ENCODE measurements around the gene WBP1L.
"Not testable (repeated sequence)": the region's sequence is repeated elsewhere in the genome, so short reads cannot be mapped to it uniquely, and the experiment has no call there.

The WBP1L gene

DNA sequence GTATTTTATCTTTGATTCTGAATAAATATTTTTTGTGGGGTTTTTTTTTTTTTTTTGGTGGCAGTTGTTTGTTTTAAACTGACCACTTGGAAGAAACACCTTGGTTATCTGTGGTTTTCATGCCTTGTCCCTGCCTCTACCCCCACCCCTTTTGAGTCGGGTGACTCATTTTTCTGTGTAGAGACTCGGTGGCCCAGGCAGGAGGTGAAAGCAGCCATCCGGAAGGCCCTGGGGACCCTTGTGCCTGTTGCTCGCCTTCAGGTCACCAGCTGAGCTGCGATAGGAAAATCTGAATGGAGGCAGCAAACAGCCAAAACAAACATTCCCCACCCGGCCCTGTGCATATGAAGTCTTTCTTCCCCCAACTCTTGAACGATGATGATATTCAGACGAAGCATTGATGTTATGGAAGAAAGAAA is 70.7 kb downstream of the WBP1L start:
- DNase-seq = peak; percentile 58

GRCh38 chr10:102814873-102815661 is 71.3 kb downstream of the WBP1L start:
- DNase-seq = peak; percentile 30

- DNase-seq = peak; percentile 30
Measured at GRCh38 chr10:102815790-102816549, 72.2 kb downstream of the WBP1L start.

- no peak for DNase-seq
Measured at GRCh38 chr10:102817175-102817574, 73.4 kb downstream of the WBP1L start.

DNA sequence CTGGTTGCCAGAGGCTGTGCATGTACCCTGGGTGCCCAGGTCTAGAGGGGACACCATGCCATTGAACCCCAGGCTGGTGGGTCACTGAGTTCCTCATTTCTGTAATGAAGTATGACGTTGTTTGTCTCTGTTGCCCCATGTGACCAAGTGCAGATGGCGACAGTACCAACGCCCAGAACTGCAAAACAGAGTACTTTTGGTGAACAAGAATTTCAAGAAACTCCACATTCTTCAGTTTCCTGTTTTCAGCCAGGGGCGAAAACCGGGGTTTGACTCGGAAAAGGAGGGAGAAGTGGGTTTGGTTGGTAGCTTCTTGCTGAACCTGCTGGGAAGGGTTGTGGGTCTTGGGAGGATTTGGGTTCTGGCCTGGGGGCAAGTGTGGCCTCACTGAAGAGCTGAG is 75.3 kb downstream of the WBP1L start:
- peak; percentile 74 for DNase-seq

- not testable (repeated sequence) for DNase-seq
Measured at GRCh38 chr10:102820008-102820407, 76.3 kb downstream of the WBP1L start.

GRCh38 chr10:102822222-102822621 is 78.5 kb downstream of the WBP1L start:
- no peak for DNase-seq

DNA sequence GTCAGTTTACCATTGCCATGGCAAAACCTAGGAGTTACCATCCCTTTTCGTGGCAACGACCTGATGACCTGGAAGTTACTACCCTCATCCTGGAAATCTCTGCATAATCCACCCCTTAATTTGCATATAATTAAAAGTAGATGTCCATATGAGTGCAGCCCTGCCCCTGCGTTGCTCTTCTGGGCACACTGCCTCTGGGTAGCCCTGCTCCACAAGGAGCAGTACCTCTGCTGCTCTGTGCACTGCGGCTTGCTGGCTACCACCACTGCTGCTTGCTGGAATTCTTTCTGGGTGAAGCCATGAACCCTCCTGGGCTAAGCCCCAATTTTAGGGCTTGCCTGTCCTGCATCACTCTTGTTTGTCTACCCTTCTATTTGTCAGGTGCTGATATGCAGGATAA is 80.9 kb downstream of the WBP1L start:
- DNase-seq = no peak

GRCh38 chr10:102826148-102826796 is 82.5 kb downstream of the WBP1L start:
- DNase-seq = no peak

- no peak for DNase-seq
Measured at GRCh38 chr10:102827597-102827975, 83.8 kb downstream of the WBP1L start.

GRCh38 chr10:102831322-102832071 is 87.7 kb downstream of the WBP1L start:
- DNase-seq = no peak

- no peak for DNase-seq
Measured at GRCh38 chr10:102832248-102832647, 88.5 kb downstream of the WBP1L start.

DNA sequence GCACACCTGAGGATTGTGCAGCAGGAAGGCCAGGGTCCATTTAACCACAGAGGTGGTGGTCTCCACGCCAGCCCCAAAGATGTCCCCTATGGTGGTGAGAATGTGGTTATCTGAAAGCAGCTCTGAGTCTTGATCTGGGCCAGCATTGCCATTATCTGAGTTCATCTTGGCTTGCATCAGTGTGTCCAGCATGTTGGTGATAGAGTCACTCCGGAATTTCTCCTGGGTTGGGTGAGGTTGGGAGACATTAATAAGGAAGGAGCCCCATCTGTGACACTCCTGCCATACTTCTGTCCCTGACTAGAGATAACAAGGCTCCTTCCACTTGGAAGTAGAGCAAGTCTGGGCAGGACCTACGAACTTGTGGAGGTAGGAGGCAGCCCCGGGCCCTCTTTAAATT is 89.2 kb downstream of the WBP1L start:
- DNase-seq = no peak

DNA sequence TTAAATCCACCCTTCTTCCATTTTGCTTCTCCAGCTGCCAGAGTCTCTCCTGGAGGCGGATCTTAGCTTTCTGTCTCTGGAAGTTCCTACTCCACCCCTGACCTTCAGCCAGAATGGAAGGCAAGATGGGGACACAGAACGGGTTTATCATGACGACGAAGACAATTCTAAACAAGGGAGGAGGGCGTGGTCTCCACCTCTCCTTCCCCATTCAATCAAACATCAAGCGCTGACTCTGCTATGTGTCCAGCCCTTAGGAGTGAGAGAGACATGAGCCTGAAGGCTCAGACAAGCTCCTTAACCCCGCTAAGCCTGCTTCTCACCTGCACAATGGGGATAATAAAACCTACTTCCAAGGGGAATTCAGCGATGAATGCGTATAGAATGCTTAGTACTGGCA is 90.4 kb downstream of the WBP1L start:
- peak; percentile 22 for DNase-seq

- DNase-seq = peak; percentile 90
Measured at GRCh38 chr10:102835007-102835482, 91.3 kb downstream of the WBP1L start.

DNA sequence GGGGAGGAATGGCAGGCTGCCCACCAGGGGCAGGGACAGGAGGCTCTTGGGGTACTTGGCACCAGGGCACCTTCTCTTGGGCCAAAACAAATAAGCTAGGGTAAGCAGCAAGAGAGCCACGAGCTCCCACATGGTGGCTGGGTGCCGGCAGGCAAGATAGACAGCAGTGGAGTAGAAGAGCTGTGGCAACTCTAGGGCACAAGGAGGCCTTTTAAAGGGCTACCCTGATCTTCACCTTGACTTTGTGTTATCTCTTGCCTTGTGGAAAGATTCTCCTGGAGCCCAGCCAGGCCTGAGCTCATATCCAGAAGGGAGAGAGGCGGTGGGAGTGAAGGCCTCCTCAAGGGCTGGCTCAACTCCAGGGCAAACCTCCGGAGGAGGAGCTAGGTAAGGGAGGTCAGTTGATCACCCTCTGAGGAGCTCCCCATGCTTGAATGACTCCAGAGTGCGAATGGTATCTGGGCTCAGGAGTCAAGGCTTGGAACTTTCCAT is 93.5 kb downstream of the WBP1L start, which contains the start of gene CYP17A1:
CYP17A1 (minus strand) TSS at position 184 of the 492 bp plus-strand sequence; CDS start at position 132, 52 bp downstream.
- peak; percentile 25 for DNase-seq

- DNase-seq = peak; percentile 50
Measured at GRCh38 chr10:102838276-102838927, 94.7 kb downstream of the WBP1L start.

GRCh38 chr10:102841827-102842345 is 98.1 kb downstream of the WBP1L start:
- no peak for DNase-seq

GRCh38 chr10:102843139-102843538 is 99.4 kb downstream of the WBP1L start:
- DNase-seq = not testable (repeated sequence)

GRCh38 chr10:102844190-102844776 is 100.5 kb downstream of the WBP1L start:
- DNase-seq = not testable (repeated sequence)

DNA sequence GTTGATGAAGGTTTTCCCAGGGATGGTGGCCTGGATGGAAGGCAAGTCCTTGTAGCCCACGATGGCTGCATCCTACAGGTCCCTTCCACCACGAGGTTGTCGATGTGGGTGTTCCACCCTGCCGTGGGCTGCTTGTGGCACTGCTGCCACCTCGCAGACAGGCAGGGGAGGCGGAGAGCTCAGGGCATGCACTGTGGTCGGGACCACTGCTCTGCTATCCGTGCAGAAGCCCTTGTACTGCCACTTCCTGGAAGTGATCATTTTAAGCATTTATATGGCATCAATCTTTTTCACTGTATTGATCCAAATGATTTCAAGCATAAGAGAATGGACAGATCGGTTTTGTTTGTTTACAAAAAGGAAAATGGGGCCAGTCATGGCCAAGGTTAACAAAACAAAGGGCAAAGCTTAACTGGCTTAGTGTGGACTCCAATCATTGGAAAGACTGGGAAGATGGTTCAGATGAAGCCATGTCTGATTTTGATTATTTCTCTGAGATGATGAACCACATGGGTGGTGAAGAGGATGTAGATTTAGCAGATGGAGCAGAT is 101.7 kb downstream of the WBP1L start:
- DNase-seq = no peak
